Spleen (tissue), 11 donors: ENCODE results near the gene BCL10. TPM values are rescaled to one million over a fixed set of nuclear protein-coding genes. Genes with fewer than 3 reads are reported as not detected.

Experiments used
- DNase-seq: peaks from one replicate; pipeline ENCODE4 v3.0.0-alpha.2; 2020
- H3K27ac ChIP-seq, 8 donors: fragments of 200-600 bp; sonication (generic) in 7 of 8; 1 replicate in 4 of 8; 2 replicates in 4 of 8; pipeline versions ENCODE4 v1.5.0 to v1.8.0; 2016 to 2021; ENCODE audit warnings: inconsistent platforms in 4 of 8, mild to moderate bottlenecking in 4 of 8, moderate library complexity in 1 of 8
- H3K27me3 ChIP-seq, 7 donors: fragments of 200-600 bp; sonication (generic) in 6 of 7; replicated peaks in 1 of 7; 1 replicate in 4 of 7; 2 replicates in 3 of 7; pipeline versions ENCODE4 v1.5.0 to v1.8.0; 2016 to 2021; ENCODE audit warnings: inconsistent platforms in 3 of 7, mild to moderate bottlenecking in 1 of 7
- H3K36me3 ChIP-seq, 6 donors: fragments of 200-600 bp; sonication (generic) in 5 of 6; 1 replicate in 4 of 6; 2 replicates in 2 of 6; pipeline versions ENCODE4 v1.5.0 to v1.8.0; 2016 to 2021; ENCODE audit warnings: inconsistent platforms in 2 of 6
- H3K4me1 ChIP-seq, 6 donors: fragments of 200-600 bp; sonication (generic) in 5 of 6; 1 replicate in 3 of 6; 2 replicates in 3 of 6; pipeline versions ENCODE4 v1.5.0 to v1.8.0; 2016 to 2021; ENCODE audit warnings: inconsistent platforms in 3 of 6
- H3K4me3 ChIP-seq, 8 donors: fragments of 200-600 bp; sonication (generic) in 7 of 8; 1 replicate in 4 of 8; 2 replicates in 4 of 8; pipeline versions ENCODE4 v1.5.0 to v1.8.0; 2016 to 2021; ENCODE audit warnings: inconsistent platforms in 4 of 8, mild to moderate bottlenecking in 4 of 8, moderate library complexity in 2 of 8
- H3K9me3 ChIP-seq, 8 donors: fragments of 200-600 bp; sonication (generic) in 7 of 8; 1 replicate in 4 of 8; 2 replicates in 4 of 8; pipeline versions ENCODE4 v1.5.0 to v1.8.0; 2016 to 2021; ENCODE audit warnings: inconsistent platforms in 4 of 8
- CTCF ChIP-seq, 11 experiments: fragments of 200-600 bp in 7 of 11; fragments of 450-650 bp in 4 of 11; sonication (generic) in 4 of 11; IDR thresholded peaks in 8 of 11; conservative IDR thresholded peaks in 3 of 11; 1 replicate in 7 of 11; 2 replicates in 4 of 11; pipeline versions ENCODE4 v1.4.0 to v1.8.0; 2016 to 2021; ENCODE audit warnings: antibody characterized with exemption in 11 of 11, inconsistent platforms in 4 of 11, mild to moderate bottlenecking in 1 of 11
- POLR2A ChIP-seq, 3 donors: fragments of 450-650 bp; IDR thresholded peaks; one replicate each; pipeline ENCODE4 v1.5.1; 2017; ENCODE audit warnings: antibody characterized with exemption in 3 of 3, mild to moderate bottlenecking in 1 of 3
- POLR2AphosphoS5 ChIP-seq, 3 donors: sonication (generic); formaldehyde crosslinking; IDR thresholded peaks; one replicate each; pipeline ENCODE4 v1.5.1; 2017; ENCODE audit warnings: antibody characterized with exemption in 3 of 3
- WGBS, 5 donors: extraction: QIAGEN DNeasy Blood & Tissue Kit in 3 of 5; methylation state at CpG; one replicate each; pipeline versions ENCODE4 v1.1.5 to v1.1.7; 2013 to 2018; 5-methylcytosine and 5-hydroxymethylcytosine counted together
- intact Hi-C: fragments of 100-400 bp; cut with DNase I; formaldehyde crosslinking; loops from one replicate; pipeline ENCODE4 v1.15.0; 2023; ENCODE audit warnings: low total_unique reads
- polyA plus RNA-seq, 3 donors: library from polyadenylated mRNA; stranded (reverse); fragments of 200-250 nt; gene quantifications; one replicate each; pipeline ENCODE4 v1.2.1, GENCODE V29; 2013
- total RNA-seq, 7 donors: library from RNA; depleted of rRNA in 3 of 7; stranded (reverse); fragments of >200 nt in 3 of 7; fragmentation: NEBNext Ultra II Directional in 4 of 7; extraction: Animal tissue kit (Norgen Biotek cat#: 25700) in 4 of 7; gene quantifications; one replicate each; pipeline versions ENCODE4 v1.1.0 to v1.2.1, GENCODE V29; 2016 to 2021
- donor health status: healthy with polysubstance abuse.
- donor health status: DM: no; HTN: no; CAD: no; lungs with moderate emphysema.
- donor health status: DM: no; HTN: no; CAD: no.
- donor health status: Bipolar disorder and iron deficiency.
- donor health status: healthy.
- donor health status: DM: no; HTN: no; CAD: no.
- donor health status: DM: yes; HTN: yes; CAD: no.

Gene BCL10
- total and polyA plus RNA-seq, 10 donors: 10.5 to 45.1 (median 33.7) TPM

GRCh38 chr1:85259912-85260274 is 16.5 kb downstream of the BCL10 start:
- H3K4me3 ChIP-seq: peak overlapping the region in 6 of 8 donors; percentile 88 to 93 (median 90)
- TF ChIP-seq POLR2AphosphoS5 (IDR thresholded peaks at IDR 0.05) (no peak), CTCF (IDR thresholded peaks at IDR 0.05 in 8 of 11, conservative IDR thresholded peaks at IDR 0.05 in 3 of 11) (peak in 3 of 11 experiments; percentile 2 to 68 (median 41))
- peaks cover 15 to 52% (median 43%) of the 10 kb centered on the region in 6 donors for H3K4me1 ChIP-seq
- WGBS, 5 donors: 34 to 64% (median 51%) methylated on average over 7 of the region's 7 CpGs
- H3K36me3 ChIP-seq: peaks cover 0 to 65% (median 25%) of the 10 kb centered on the region in 6 donors
- H3K27ac ChIP-seq: peak overlapping the region; percentile 67 to 92 (median 87)
- no peaks in the 10 kb centered on the region for H3K27me3 ChIP-seq
- intact Hi-C loops: loop anchor here (10.0 kb wide), 1 partner anchor 145 kb away; no protein-coding TSS in a partner anchor
- peaks cover 0 to 8% (median 1%) of the 10 kb centered on the region in 8 donors for H3K9me3 ChIP-seq
- no peak for DNase-seq

- H3K4me1 ChIP-seq: peaks cover 15 to 58% (median 49%) of the 10 kb centered on the region in 6 donors
- DNase-seq: peak; percentile 99
- TF ChIP-seq POLR2A (IDR thresholded peaks at IDR 0.05): peak in 1 of 3 donors; percentile 50
- peak; percentile 93 to 96 (median 95) for TF ChIP-seq POLR2AphosphoS5 (IDR thresholded peaks at IDR 0.05)
- TF ChIP-seq CTCF (IDR thresholded peaks at IDR 0.05 in 8 of 11, conservative IDR thresholded peaks at IDR 0.05 in 3 of 11): peak; percentile 97 to 100 (median 98)
- peaks cover 0 to 65% (median 23%) of the 10 kb centered on the region in 6 donors for H3K36me3 ChIP-seq
- H3K9me3 ChIP-seq: peaks cover 0 to 8% (median 1%) of the 10 kb centered on the region in 8 donors
- H3K27ac ChIP-seq: peak within 1 kb of the TSS; percentile 67 to 92 (median 87)
- intact Hi-C loops: loop anchor here (10.0 kb wide), 1 partner anchor 145 kb away; no protein-coding TSS in a partner anchor
- no peaks in the 10 kb centered on the region for H3K27me3 ChIP-seq
- WGBS, 5 donors: 0 to 2% (median 1%) methylated on average over 24 to 65 of the region's 65 CpGs
- H3K4me3 ChIP-seq: peak within 1 kb of the TSS; percentile 74 to 93 (median 90)
Measured at GRCh38 chr1:85259118-85259911, 17.1 kb downstream of the BCL10 start, which contains the start of gene C1orf52. Gene C1orf52, minus strand, starts transcription at chr1:85259662. Its CDS starts 29 bp downstream, at chr1:85259633.

- no peak for TF ChIP-seq POLR2AphosphoS5 (IDR thresholded peaks at IDR 0.05)
- TF ChIP-seq CTCF (IDR thresholded peaks at IDR 0.05 in 8 of 11, conservative IDR thresholded peaks at IDR 0.05 in 3 of 11): no peak
- no peak for TF ChIP-seq POLR2A (IDR thresholded peaks at IDR 0.05)
- intact Hi-C loops: loop anchor here (10.0 kb wide), 1 partner anchor 144 kb away; no protein-coding TSS in a partner anchor
- Histone ChIP-seq H3K27me3 (no peaks in the 10 kb centered on the region), H3K9me3 (peaks cover 0 to 8% (median 1%) of the 10 kb centered on the region in 8 donors), H3K36me3 (peaks cover 0 to 65% (median 21%) of the 10 kb centered on the region in 6 donors), H3K4me3 (peak overlapping the region; percentile 74 to 93 (median 90)), H3K4me1 (peaks cover 17 to 65% (median 55%) of the 10 kb centered on the region in 6 donors), H3K27ac (peak overlapping the region in 5 of 8 donors; percentile 86 to 92 (median 90))
- 5 to 16% (median 11%) methylated on average over 13 to 19 of the region's 19 CpGs for WGBS, 5 donors
- DNase-seq: no peak
Measured at GRCh38 chr1:85258536-85259117, 17.8 kb downstream of the BCL10 start.
